ENCODE results near the gene TNK1. TPM values are rescaled to one million over a fixed set of nuclear protein-coding genes. Genes with fewer than 3 reads are reported as not detected.

The TNK1 gene
- total RNA-seq, 1 experiment from 2014 or later, result 16.8 TPM

DNA sequence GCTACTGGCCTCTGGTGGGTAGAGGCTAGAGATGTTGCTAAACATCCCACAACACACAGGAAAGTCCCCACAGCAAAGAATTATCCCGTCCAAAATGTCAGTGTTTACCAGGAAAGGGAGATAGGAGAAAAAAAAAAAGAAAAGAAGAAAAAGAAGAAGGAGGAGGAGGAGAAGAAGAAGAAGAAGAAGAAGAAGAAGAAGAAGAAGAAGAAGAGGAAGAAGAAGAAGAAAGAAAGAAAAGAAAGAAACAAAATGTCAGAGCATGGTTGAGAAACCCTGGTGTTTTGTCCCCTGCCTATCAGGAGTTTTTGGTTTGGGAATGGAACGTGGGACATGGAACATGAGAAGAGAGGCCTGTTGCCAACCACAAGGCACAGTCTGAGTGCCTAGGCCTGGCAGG is 23.5 kb upstream of the TNK1 start (continued):
- no peak for TF ChIP-seq CTCF (IDR thresholded peaks at IDR 0.05 in 2 of 3, conservative IDR thresholded peaks at IDR 0.05 in 1 of 3; ENCODE audit: borderline replicate concordance in 1 of 3, insufficient read depth in 1 of 3, low read depth in 2 of 3, low read length in 2 of 3)
- TF ChIP-seq CBX3 (IDR thresholded peaks at IDR 0.05; ENCODE audit: low read depth), result no peak
- TF ChIP-seq EZH2 (IDR thresholded peaks at IDR 0.05), result no peak
- TF ChIP-seq EGR1 (IDR thresholded peaks at IDR 0.05; ENCODE audit: low read depth), result no peak
- no peak for TF ChIP-seq SIN3A (IDR thresholded peaks at IDR 0.05; ENCODE audit: low read depth)

- H4K20me1 ChIP-seq (ENCODE audit: insufficient read depth), result no peaks in the 10 kb centered on the region
- peaks cover 11 to 23% of the 10 kb centered on the region in 2 experiments for H3K4me1 ChIP-seq (ENCODE audit: control insufficient read depth in 1 of 2, insufficient read depth in 2 of 2, low read length in 2 of 2)
- H3K9me2 ChIP-seq (ENCODE audit: insufficient read depth), result no peaks in the 10 kb centered on the region
- ChIA-PET RAD21 (ENCODE audit: low non-redundant PET in 1 of 2, low total read pairs in 2 of 2, uncharacterized antibody in 2 of 2, unreplicated experiment in 2 of 2) (no interaction called here), CTCF (interaction anchor here (1.5 kb wide), 1 partner anchor 199 kb away, joined by 3 read pairs; no protein-coding TSS in a partner anchor), POLR2A (no interaction called here)
- DNase-seq (ENCODE audit: low read depth, low spot score), result no peak
- BruUV-seq (replicated peaks), result no TSS peak
- no peak overlapping the region for H2AFZ ChIP-seq (ENCODE audit: low read depth, low read length, poor library complexity, severe bottlenecking)
- no peak for TF ChIP-seq RAD21 (IDR thresholded peaks at IDR 0.05; ENCODE audit: low read depth)
- no peak for TF ChIP-seq JUND (IDR thresholded peaks at IDR 0.05)
- no peak for TF ChIP-seq CTCF (IDR thresholded peaks at IDR 0.05 in 2 of 3, conservative IDR thresholded peaks at IDR 0.05 in 1 of 3; ENCODE audit: borderline replicate concordance in 1 of 3, insufficient read depth in 1 of 3, low read depth in 2 of 3, low read length in 2 of 3)
- no peak overlapping the region for H3K9ac ChIP-seq (ENCODE audit: low read length)
- H3K79me2 ChIP-seq (ENCODE audit: insufficient read depth, low read length), result no peaks in the 10 kb centered on the region
- H3K27me3 ChIP-seq (ENCODE audit: insufficient read depth, low read length), result no peaks in the 10 kb centered on the region
- no peaks in the 10 kb centered on the region for H3K9me3 ChIP-seq (ENCODE audit: control insufficient read depth in 1 of 2, insufficient read depth in 1 of 2, low read depth in 1 of 2, low read length in 2 of 2)
- ATAC-seq, result no peak
- H3K36me3 ChIP-seq (ENCODE audit: control insufficient read depth in 1 of 2, insufficient read depth in 2 of 2, low read length in 2 of 2), result no peaks in the 10 kb centered on the region
- H3K27ac ChIP-seq (ENCODE audit: low read depth, low read length), result no peak overlapping the region
- intact Hi-C loops (cut with micrococcal nuclease), result no loop called here
- H3K4me2 ChIP-seq (ENCODE audit: low read length), result no peak overlapping the region
- H3K4me3 ChIP-seq (replicated peaks in 1 of 2; ENCODE audit: low read depth in 1 of 2, low read length in 2 of 2), result no peak overlapping the region
Measured at GRCh38 chr17:7361906-7362305, 19.0 kb upstream of the TNK1 start.

Measured in HCT116 (cell line).